ENCODE results near the gene RGS10. TPM values are rescaled to one million over a fixed set of nuclear protein-coding genes. Genes with fewer than 3 reads are reported as not detected.

RGS10 gene
- total RNA-seq, 1 experiment from 2014 or later, result 22.6 TPM

GRCh38 chr10:119483839-119484238 is 58.7 kb downstream of the RGS10 start (continued):
- no peak for TF ChIP-seq NFYB (CRISPR knock-in tag; conservative IDR thresholded peaks at IDR 0.05; ENCODE audit: low read depth)
- no peak for TF ChIP-seq FOXP4 (CRISPR knock-in tag; IDR thresholded peaks at IDR 0.05)
- no peak for TF ChIP-seq FOXK1 (CRISPR knock-in tag; IDR thresholded peaks at IDR 0.05)

GRCh38 chr10:119483001-119483400 is 59.5 kb downstream of the RGS10 start:
- Mint-ChIP-seq H3K4me1 (peaks cover 11% of the 10 kb centered on the region; the same call in 1 of the 2 replicates), H3K27ac (no peak overlapping the region), H3K9me3 (no peaks in the 10 kb centered on the region), H3K27me3 (ENCODE audit: low read depth) (peaks cover 56% of the 10 kb centered on the region), H3K36me3 (no peaks in the 10 kb centered on the region), H3K4me3 (no peak overlapping the region)
- ChIA-PET CTCF (no interaction called here), POLR2A (no interaction called here)
- TF ChIP-seq NFYB (CRISPR knock-in tag; conservative IDR thresholded peaks at IDR 0.05; ENCODE audit: low read depth), result no peak
- DNase-seq (ENCODE audit: low spot score) (no peak), ATAC-seq (no peak)

- POLR2A ChIA-PET, result no interaction called here
- ATAC-seq, result no peak
- CTCF ChIA-PET, result no interaction called here
- TF ChIP-seq TCF7 (CRISPR knock-in tag; IDR thresholded peaks at IDR 0.05; ENCODE audit: low read depth), result no peak
- TF ChIP-seq ATF3 (CRISPR knock-in tag; conservative IDR thresholded peaks at IDR 0.05), result no peak
- no peak for TF ChIP-seq ZBTB43 (CRISPR knock-in tag; IDR thresholded peaks at IDR 0.05)
- TF ChIP-seq HMGA2 (CRISPR knock-in tag; IDR thresholded peaks at IDR 0.05), result peak; percentile 28; the same call in 1 of the 2 replicates
- TF ChIP-seq NFYB (CRISPR knock-in tag; conservative IDR thresholded peaks at IDR 0.05; ENCODE audit: low read depth), result no peak
- H3K4me1 Mint-ChIP-seq, result peaks cover 19% of the 10 kb centered on the region
- no peak overlapping the region for H3K4me3 Mint-ChIP-seq
- H3K36me3 Mint-ChIP-seq, result no peaks in the 10 kb centered on the region
- peaks cover 67% of the 10 kb centered on the region for H3K27me3 Mint-ChIP-seq (ENCODE audit: low read depth)
- no peak overlapping the region for H3K27ac Mint-ChIP-seq
- H3K9me3 Mint-ChIP-seq, result no peaks in the 10 kb centered on the region
- no peak for DNase-seq (ENCODE audit: low spot score)
These were observed 60.6 kb downstream of the RGS10 start for GRCh38 chr10:119481781-119482426.

- H3K36me3 Mint-ChIP-seq, result no peaks in the 10 kb centered on the region
- DNase-seq (ENCODE audit: low spot score) (no peak), ATAC-seq (no peak)
- no peak overlapping the region for H3K4me3 Mint-ChIP-seq
- no peaks in the 10 kb centered on the region for H3K9me3 Mint-ChIP-seq
- TF ChIP-seq HMGA2 (CRISPR knock-in tag; IDR thresholded peaks at IDR 0.05) (no peak), CDX4 (CRISPR knock-in tag; IDR thresholded peaks at IDR 0.05; ENCODE audit: borderline replicate concordance) (no peak), SP1 (CRISPR knock-in tag; conservative IDR thresholded peaks at IDR 0.05) (no peak), TCF7 (CRISPR knock-in tag; IDR thresholded peaks at IDR 0.05; ENCODE audit: low read depth) (no peak), CREB1 (CRISPR knock-in tag; IDR thresholded peaks at IDR 0.05) (no peak), ZNF671 (CRISPR knock-in tag; IDR thresholded peaks at IDR 0.05) (no peak), NFYB (CRISPR knock-in tag; conservative IDR thresholded peaks at IDR 0.05; ENCODE audit: low read depth) (no peak), ERG (CRISPR knock-in tag; IDR thresholded peaks at IDR 0.05) (no peak), FOXP4 (CRISPR knock-in tag; IDR thresholded peaks at IDR 0.05) (no peak), ZNF317 (CRISPR knock-in tag; IDR thresholded peaks at IDR 0.05; ENCODE audit: borderline replicate concordance, low read depth) (no peak), ZSCAN18 (CRISPR knock-in tag; IDR thresholded peaks at IDR 0.05) (no peak)
- peaks cover 19% of the 10 kb centered on the region for H3K4me1 Mint-ChIP-seq
- H3K27me3 Mint-ChIP-seq (ENCODE audit: low read depth), result peaks cover 79% of the 10 kb centered on the region
- POLR2A ChIA-PET, result no interaction called here
- no peak overlapping the region for H3K27ac Mint-ChIP-seq
- CTCF ChIA-PET, result interaction anchor here (0.7 to 4.4 kb wide), 5 partner anchors 10 to 281 kb away, joined by 3 to 24 read pairs (median 9); partner anchors contain the start of gene GRK5
These were observed 61.9 kb downstream of the RGS10 start for GRCh38 chr10:119480667-119481066.

Measured in WTC11 (cell line).